GM12875 (cell line): ENCODE measurements around the gene RAVER1.

Source experiments
- H3K4me3 ChIP-seq: one replicate; pipeline ENCODE4 v1.5.1; 2011; ENCODE audit warnings: low read depth, low read length, control low read depth
- CTCF ChIP-seq: IDR thresholded peaks from 2 replicates; pipeline ENCODE4 v1.5.1; 2011; ENCODE audit warnings: low read depth, mild to moderate bottlenecking, control low read depth, inconsistent platforms, low read length, moderate library complexity, borderline replicate concordance; ENCODE audit not compliant: insufficient read depth

The RAVER1 gene

GRCh38 chr19:10277795-10278589 lies 55.3 kb downstream of the RAVER1 start:
- no peak overlapping the region for H3K4me3 ChIP-seq
- no peak for TF ChIP-seq CTCF

GRCh38 chr19:10274589-10274988 lies 58.7 kb downstream of the RAVER1 start:
- no peak for TF ChIP-seq CTCF
- H3K4me3 ChIP-seq: peak overlapping the region; percentile 1

GRCh38 chr19:10271543-10272086 lies 61.7 kb downstream of the RAVER1 start:
- H3K4me3 ChIP-seq: peak overlapping the region; percentile 81

GRCh38 chr19:10270616-10271394 lies 62.5 kb downstream of the RAVER1 start, which contains the start of gene ICAM1:
ICAM1 (plus strand) TSS chr19:10271120; CDS start chr19:10271160, 40 bp downstream.
- peak within 1 kb of the TSS; percentile 81 for H3K4me3 ChIP-seq
- TF ChIP-seq CTCF: peak; percentile 29; the same call in 1 of the 2 replicates

More at GRCh38 chr19:10271543-10272086, 61.7 kb downstream of the RAVER1 start:
- TF ChIP-seq CTCF: no peak

GRCh38 chr19:10270180-10270615 lies 63.1 kb downstream of the RAVER1 start:
- H3K4me3 ChIP-seq: peak overlapping the region; percentile 81

More at GRCh38 chr19:10270180-10270615, 63.1 kb downstream of the RAVER1 start:
- no peak for TF ChIP-seq CTCF
